COR-L47 (cell line): ENCODE measurements around the gene RAD51B.
"Not testable (repeated sequence)": the region's sequence is repeated elsewhere in the genome, so short reads cannot be mapped to it uniquely, and the experiment has no call there.

Source experiments
- DNase-seq: peaks from one replicate; lab custom pipeline; 2025; lab: John Stamatoyannopoulos, UW

RAD51B gene

GRCh38 chr14:67950386-67950785 lies 130.8 kb downstream of the RAD51B start:
- no peak for DNase-seq

GRCh38 chr14:67951529-67952135 lies 132.1 kb downstream of the RAD51B start:
- DNase-seq: no peak

- DNase-seq: no peak
Observed at GRCh38 chr14:67952381-67952780, 132.8 kb downstream of the RAD51B start.

GRCh38 chr14:67952786-67953185 lies 133.2 kb downstream of the RAD51B start:
- no peak for DNase-seq

- no peak for DNase-seq
Observed at GRCh38 chr14:67955261-67955660, 135.7 kb downstream of the RAD51B start.

- no peak for DNase-seq
Observed at GRCh38 chr14:67957946-67958345, 138.4 kb downstream of the RAD51B start.

GRCh38 chr14:67961676-67962075 lies 142.1 kb downstream of the RAD51B start:
- DNase-seq: no peak

GRCh38 chr14:67962215-67962644 lies 142.7 kb downstream of the RAD51B start:
- no peak for DNase-seq

- no peak for DNase-seq
Observed at GRCh38 chr14:67963545-67963944, 144.0 kb downstream of the RAD51B start.

- DNase-seq: no peak
Observed at GRCh38 chr14:67963960-67964812, 144.6 kb downstream of the RAD51B start.

GRCh38 chr14:67965696-67966095 lies 146.1 kb downstream of the RAD51B start:
- no peak for DNase-seq

GRCh38 chr14:67967206-67967605 lies 147.6 kb downstream of the RAD51B start:
- DNase-seq: no peak

GRCh38 chr14:67967970-67968369 lies 148.4 kb downstream of the RAD51B start:
- not testable (repeated sequence) for DNase-seq

GRCh38 chr14:67970923-67971322 lies 151.3 kb downstream of the RAD51B start:
- DNase-seq: no peak

- no peak for DNase-seq
Observed at GRCh38 chr14:67971627-67972625, 152.3 kb downstream of the RAD51B start.

GRCh38 chr14:67973436-67973835 lies 153.9 kb downstream of the RAD51B start:
- no peak for DNase-seq

- no peak for DNase-seq
Observed at GRCh38 chr14:67975470-67975869, 155.9 kb downstream of the RAD51B start.

GRCh38 chr14:67977434-67978034 lies 158.0 kb downstream of the RAD51B start:
- no peak for DNase-seq

- DNase-seq: no peak
Observed at GRCh38 chr14:67978749-67979148, 159.2 kb downstream of the RAD51B start.

GRCh38 chr14:67982711-67983608 lies 163.4 kb downstream of the RAD51B start:
- no peak for DNase-seq

GRCh38 chr14:67984274-67984673 lies 164.7 kb downstream of the RAD51B start:
- no peak for DNase-seq
